GM21786 (cell line): ENCODE results near the gene SYT15B.
A peak's percentile ranks its signal among the peaks of the same experiment; 100 is the strongest.
"Not testable (repeated sequence)": the region's sequence is repeated elsewhere in the genome, so short reads cannot be mapped to it uniquely, and the experiment has no call there.

Experiments
- ATAC-seq: cut with Tn5 transposase; IDR thresholded peaks from one replicate; pipeline ENCODE4 v1.9.1; 2021; ENCODE audit not compliant: unreplicated experiment

SYT15B gene

GRCh38 chr10:47763554-47764175, at the start of gene SYT15B:
TSS of gene SYT15B (minus strand) at chr10:47763592. CDS start at chr10:47762640, 952 bp downstream.
- ATAC-seq: not testable (repeated sequence)

- not testable (repeated sequence) for ATAC-seq
Observed at GRCh38 chr10:47779590-47779989, 16.2 kb upstream of the SYT15B start.

GRCh38 chr10:47775361-47776231, 12.2 kb upstream of the SYT15B start:
- not testable (repeated sequence) for ATAC-seq

- ATAC-seq: not testable (repeated sequence)
Observed at GRCh38 chr10:47770745-47771144, 7.4 kb upstream of the SYT15B start.

GRCh38 chr10:47768578-47769115, 5.3 kb upstream of the SYT15B start:
- not testable (repeated sequence) for ATAC-seq

- ATAC-seq: not testable (repeated sequence)
Observed at GRCh38 chr10:47768085-47768484, 4.7 kb upstream of the SYT15B start.

GRCh38 chr10:47767236-47767635, 3.8 kb upstream of the SYT15B start:
- ATAC-seq: not testable (repeated sequence)

GRCh38 chr10:47765232-47765631, 1.8 kb upstream of the SYT15B start:
- not testable (repeated sequence) for ATAC-seq

GRCh38 chr10:47762674-47763553, 478 bp downstream of the SYT15B start:
- not testable (repeated sequence) for ATAC-seq

- not testable (repeated sequence) for ATAC-seq
Observed at GRCh38 chr10:47758855-47759254, 4.5 kb downstream of the SYT15B start.

- not testable (repeated sequence) for ATAC-seq
Observed at GRCh38 chr10:47756169-47756568, 7.2 kb downstream of the SYT15B start.

- ATAC-seq: not testable (repeated sequence)
Observed at GRCh38 chr10:47753871-47754270, 9.5 kb downstream of the SYT15B start.

GRCh38 chr10:47753176-47753575, 10.2 kb downstream of the SYT15B start:
- ATAC-seq: not testable (repeated sequence)

- not testable (repeated sequence) for ATAC-seq
Observed at GRCh38 chr10:47751821-47752220, 11.6 kb downstream of the SYT15B start.

GRCh38 chr10:47750360-47750759, 13.0 kb downstream of the SYT15B start:
- not testable (repeated sequence) for ATAC-seq

GRCh38 chr10:47746780-47747376, 16.5 kb downstream of the SYT15B start:
- not testable (repeated sequence) for ATAC-seq

GRCh38 chr10:47744881-47745280, 18.5 kb downstream of the SYT15B start:
- not testable (repeated sequence) for ATAC-seq

GRCh38 chr10:47743611-47744550, 19.5 kb downstream of the SYT15B start:
- ATAC-seq: peak; percentile 77

GRCh38 chr10:47740868-47741267, 22.5 kb downstream of the SYT15B start:
- peak; percentile 85 for ATAC-seq
